Measurements from ENCODE around the gene RPGRIP1L. TPM values are rescaled to one million over a fixed set of nuclear protein-coding genes. Genes with fewer than 3 reads are reported as not detected.

The RPGRIP1L gene
- total RNA-seq, 4 donors from 2014 or later: 0.53 to 0.75 (median 0.68) TPM

- H3K4me3 ChIP-seq: no peak overlapping the region
- H3K36me3 ChIP-seq: no peaks in the 10 kb centered on the region
- H3K27ac ChIP-seq: no peak overlapping the region
- DNase-seq (no peak), ATAC-seq (no peak)
- no peaks in the 10 kb centered on the region for H3K4me1 ChIP-seq
- H3K9me3 ChIP-seq: no peaks in the 10 kb centered on the region
- in situ Hi-C loops (cut with MboI; ENCODE audit: low sequenced_read_pairs in 4 of 4): no loop called here
- TF ChIP-seq CTCF (IDR thresholded peaks at IDR 0.05 in 4 of 5, conservative IDR thresholded peaks at IDR 0.05 in 1 of 5): no peak
- H3K27me3 ChIP-seq: no peaks in the 10 kb centered on the region
- intact Hi-C loops (cut with DNase I; ENCODE audit: low total_unique reads): no loop called here
Observed at GRCh38 chr16:53642094-53642493, 61.6 kb downstream of the RPGRIP1L start.

- no peak for ATAC-seq
- intact Hi-C loops (cut with DNase I; ENCODE audit: low total_unique reads) (no loop called here), in situ Hi-C loops (cut with MboI; ENCODE audit: low sequenced_read_pairs in 4 of 4) (no loop called here)
- H3K36me3 ChIP-seq: no peaks in the 10 kb centered on the region
- DNase-seq: no peak
- no peaks in the 10 kb centered on the region for H3K4me1 ChIP-seq
- no peaks in the 10 kb centered on the region for H3K27me3 ChIP-seq
- H3K9me3 ChIP-seq: no peaks in the 10 kb centered on the region
- H3K27ac ChIP-seq: no peak overlapping the region
- no peak overlapping the region for H3K4me3 ChIP-seq
- no peak for TF ChIP-seq CTCF (IDR thresholded peaks at IDR 0.05 in 4 of 5, conservative IDR thresholded peaks at IDR 0.05 in 1 of 5)
- no peak for TF ChIP-seq POLR2A (IDR thresholded peaks at IDR 0.05)
Observed at GRCh38 chr16:53636978-53637377, 66.7 kb downstream of the RPGRIP1L start.

- Histone ChIP-seq H3K9me3 (no peaks in the 10 kb centered on the region), H3K4me1 (no peaks in the 10 kb centered on the region), H3K27ac (no peak overlapping the region), H3K4me3 (no peak overlapping the region), H3K27me3 (no peaks in the 10 kb centered on the region), H3K36me3 (no peaks in the 10 kb centered on the region)
- intact Hi-C loops (cut with DNase I; ENCODE audit: low total_unique reads): no loop called here
- TF ChIP-seq POLR2A (IDR thresholded peaks at IDR 0.05) (no peak), CTCF (IDR thresholded peaks at IDR 0.05 in 4 of 5, conservative IDR thresholded peaks at IDR 0.05 in 1 of 5) (no peak)
- DNase-seq: no peak
- ATAC-seq: no peak
- in situ Hi-C loops (cut with MboI; ENCODE audit: low sequenced_read_pairs in 4 of 4): no loop called here
Observed at GRCh38 chr16:53632526-53632925, 71.1 kb downstream of the RPGRIP1L start.

- no peak overlapping the region for H3K4me3 ChIP-seq
- H3K27me3 ChIP-seq: no peaks in the 10 kb centered on the region
- H3K27ac ChIP-seq: no peak overlapping the region
- no peaks in the 10 kb centered on the region for H3K36me3 ChIP-seq
- H3K4me1 ChIP-seq: no peaks in the 10 kb centered on the region
- no peaks in the 10 kb centered on the region for H3K9me3 ChIP-seq
- ATAC-seq (no peak), DNase-seq (no peak)
- in situ Hi-C loops (cut with MboI; ENCODE audit: low sequenced_read_pairs in 4 of 4): no loop called here
- intact Hi-C loops (cut with DNase I; ENCODE audit: low total_unique reads): no loop called here
- TF ChIP-seq POLR2A (IDR thresholded peaks at IDR 0.05): no peak
- TF ChIP-seq CTCF (IDR thresholded peaks at IDR 0.05 in 4 of 5, conservative IDR thresholded peaks at IDR 0.05 in 1 of 5): no peak
Observed at GRCh38 chr16:53631236-53632025, 72.2 kb downstream of the RPGRIP1L start.

All from gastrocnemius medialis (tissue), 4 donors.